Measurements from ENCODE around the gene PIBF1.

DNA sequence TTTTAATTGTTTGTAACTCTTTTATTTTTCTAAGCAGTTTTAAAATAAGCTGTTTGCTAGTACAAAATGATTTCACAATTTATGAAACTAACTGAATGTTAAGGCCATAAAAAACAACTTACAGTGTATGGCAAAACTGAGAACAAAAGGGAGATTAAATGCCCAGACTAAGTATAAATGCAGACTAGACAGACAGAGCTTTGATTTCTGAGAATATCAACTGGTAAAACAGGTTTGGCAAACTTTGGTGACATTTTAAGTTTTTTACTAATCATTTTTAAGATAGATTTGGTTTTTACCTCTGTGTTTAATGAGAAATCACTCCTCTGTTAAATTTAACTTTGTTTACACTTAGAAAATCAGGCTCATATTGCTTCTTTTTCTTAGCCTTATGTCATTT, 149.4 kb downstream of the PIBF1 start:
- TF ChIP-seq POLR2A (IDR thresholded peaks at IDR 0.05; ENCODE audit: low read depth, low read length) = no peak
- no peak for TF ChIP-seq SMC3 (IDR thresholded peaks at IDR 0.05; ENCODE audit: low read depth, low read length)
- TF ChIP-seq, protein P1, sequence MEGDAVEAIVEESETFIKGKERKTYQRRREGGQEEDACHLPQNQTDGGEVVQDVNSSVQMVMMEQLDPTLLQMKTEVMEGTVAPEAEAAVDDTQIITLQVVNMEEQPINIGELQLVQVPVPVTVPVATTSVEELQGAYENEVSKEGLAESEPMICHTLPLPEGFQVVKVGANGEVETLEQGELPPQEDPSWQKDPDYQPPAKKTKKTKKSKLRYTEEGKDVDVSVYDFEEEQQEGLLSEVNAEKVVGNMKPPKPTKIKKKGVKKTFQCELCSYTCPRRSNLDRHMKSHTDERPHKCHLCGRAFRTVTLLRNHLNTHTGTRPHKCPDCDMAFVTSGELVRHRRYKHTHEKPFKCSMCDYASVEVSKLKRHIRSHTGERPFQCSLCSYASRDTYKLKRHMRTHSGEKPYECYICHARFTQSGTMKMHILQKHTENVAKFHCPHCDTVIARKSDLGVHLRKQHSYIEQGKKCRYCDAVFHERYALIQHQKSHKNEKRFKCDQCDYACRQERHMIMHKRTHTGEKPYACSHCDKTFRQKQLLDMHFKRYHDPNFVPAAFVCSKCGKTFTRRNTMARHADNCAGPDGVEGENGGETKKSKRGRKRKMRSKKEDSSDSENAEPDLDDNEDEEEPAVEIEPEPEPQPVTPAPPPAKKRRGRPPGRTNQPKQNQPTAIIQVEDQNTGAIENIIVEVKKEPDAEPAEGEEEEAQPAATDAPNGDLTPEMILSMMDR (conservative IDR thresholded peaks at IDR 0.05; ENCODE audit: low read depth, low read length) = no peak
- no peak for TF ChIP-seq NFE2L2 (IDR thresholded peaks at IDR 0.05; ENCODE audit: low read depth, low read length)
- no peak for TF ChIP-seq RCOR1 (IDR thresholded peaks at IDR 0.05; ENCODE audit: insufficient replicate concordance, low read length)
- TF ChIP-seq MXI1 (IDR thresholded peaks at IDR 0.05; ENCODE audit: borderline replicate concordance, low read depth, low read length) = no peak
- no peak for TF ChIP-seq BHLHE40 (IDR thresholded peaks at IDR 0.05; ENCODE audit: low read depth, low read length)
- TF ChIP-seq RFX5 (IDR thresholded peaks at IDR 0.05; ENCODE audit: low read depth, low read length) = no peak
- no peak for TF ChIP-seq CEBPB (IDR thresholded peaks at IDR 0.05; ENCODE audit: low read depth, low read length)
- TF ChIP-seq RAD21 (IDR thresholded peaks at IDR 0.05; ENCODE audit: low read length) = no peak
- TF ChIP-seq FOS (IDR thresholded peaks at IDR 0.05; ENCODE audit: low read depth, low read length) = no peak
- TF ChIP-seq, protein P2, sequence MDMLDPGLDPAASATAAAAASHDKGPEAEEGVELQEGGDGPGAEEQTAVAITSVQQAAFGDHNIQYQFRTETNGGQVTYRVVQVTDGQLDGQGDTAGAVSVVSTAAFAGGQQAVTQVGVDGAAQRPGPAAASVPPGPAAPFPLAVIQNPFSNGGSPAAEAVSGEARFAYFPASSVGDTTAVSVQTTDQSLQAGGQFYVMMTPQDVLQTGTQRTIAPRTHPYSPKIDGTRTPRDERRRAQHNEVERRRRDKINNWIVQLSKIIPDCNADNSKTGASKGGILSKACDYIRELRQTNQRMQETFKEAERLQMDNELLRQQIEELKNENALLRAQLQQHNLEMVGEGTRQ (IDR thresholded peaks at IDR 0.05; ENCODE audit: low read depth, low read length) = no peak
- no peak for TF ChIP-seq MAFK (IDR thresholded peaks at IDR 0.05; ENCODE audit: low read depth, low read length)

Measured in IMR-90 (cell line).